ENCODE results near the gene GREB1. TPM values are rescaled to one million over a fixed set of nuclear protein-coding genes. Genes with fewer than 3 reads are reported as not detected.

The GREB1 gene
- total RNA-seq, 1 donor from 2014 or later: 0.42 TPM

DNA sequence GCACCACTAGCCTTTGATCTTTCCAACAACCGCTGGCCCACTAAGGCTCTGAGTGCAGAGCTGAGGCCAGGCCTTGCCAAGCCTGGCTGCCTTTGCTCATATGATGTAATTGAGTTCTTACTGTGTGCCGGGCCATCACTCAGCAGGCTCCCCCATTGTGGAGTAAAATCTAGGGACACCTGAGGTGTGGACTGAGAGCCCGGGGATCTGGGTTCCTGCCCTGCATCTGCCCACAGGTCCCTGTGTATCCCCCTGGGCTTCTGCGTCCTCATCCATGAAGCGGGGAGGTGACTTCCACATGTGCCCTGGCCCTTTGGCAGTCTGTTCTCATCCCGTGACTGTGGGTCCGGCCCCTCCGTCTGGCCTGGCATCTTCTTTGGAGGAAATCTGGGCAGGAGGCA, 33.8 kb downstream of the GREB1 start:
- ATAC-seq (ENCODE audit: low read depth) (no peak), DNase-seq (no peak)
- no peaks in the 10 kb centered on the region for H3K9me3 Mint-ChIP-seq
- ChIA-PET POLR2A (no interaction called here), CTCF (no interaction called here)
- no peak overlapping the region for H3K27ac Mint-ChIP-seq
- intact Hi-C loops (cut with micrococcal nuclease): no loop called here
- no peaks in the 10 kb centered on the region for H3K36me3 Mint-ChIP-seq (ENCODE audit: low read depth)
- H3K4me3 Mint-ChIP-seq: no peak overlapping the region
- H3K4me1 Mint-ChIP-seq: no peaks in the 10 kb centered on the region
- no peak for TF ChIP-seq CTCF (IDR thresholded peaks at IDR 0.05)
- H3K27me3 Mint-ChIP-seq: peaks cover 7% of the 10 kb centered on the region

- ATAC-seq (ENCODE audit: low read depth) (no peak), DNase-seq (no peak)
- H3K27ac Mint-ChIP-seq: no peak overlapping the region
- no peak overlapping the region for H3K4me3 Mint-ChIP-seq
- H3K27me3 Mint-ChIP-seq: peaks cover 7% of the 10 kb centered on the region
- POLR2A ChIA-PET: no interaction called here
- no peaks in the 10 kb centered on the region for H3K9me3 Mint-ChIP-seq
- TF ChIP-seq CTCF (IDR thresholded peaks at IDR 0.05): no peak
- H3K4me1 Mint-ChIP-seq: no peaks in the 10 kb centered on the region
- CTCF ChIA-PET: no interaction called here
- intact Hi-C loops (cut with micrococcal nuclease): no loop called here
- no peaks in the 10 kb centered on the region for H3K36me3 Mint-ChIP-seq (ENCODE audit: low read depth)
Observed at GRCh38 chr2:11568436-11568835, 34.6 kb downstream of the GREB1 start.

DNA sequence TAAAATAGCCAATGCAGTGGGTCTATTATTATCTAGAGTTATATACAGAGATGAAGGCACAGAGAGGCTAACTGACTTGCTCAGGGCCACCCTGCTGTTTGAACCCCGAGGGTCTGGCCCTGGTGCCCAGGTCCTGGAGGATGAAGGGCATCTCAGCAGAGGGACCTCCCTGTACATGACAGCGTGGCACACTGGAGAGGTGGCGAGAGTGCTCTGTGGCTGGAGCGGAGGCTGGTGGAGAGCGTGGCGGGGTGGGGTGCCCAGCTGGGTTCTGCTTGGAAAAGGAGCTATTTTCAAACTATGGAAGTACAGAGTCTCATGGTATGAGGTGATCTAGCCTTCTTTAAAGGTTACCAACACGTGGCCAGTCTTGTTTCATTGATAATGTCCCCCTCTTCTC, 35.8 kb downstream of the GREB1 start:
- no peak overlapping the region for H3K4me3 Mint-ChIP-seq
- intact Hi-C loops (cut with micrococcal nuclease): no loop called here
- CTCF ChIA-PET: no interaction called here
- H3K4me1 Mint-ChIP-seq: no peaks in the 10 kb centered on the region
- POLR2A ChIA-PET: no interaction called here
- H3K36me3 Mint-ChIP-seq (ENCODE audit: low read depth): no peaks in the 10 kb centered on the region
- no peaks in the 10 kb centered on the region for H3K9me3 Mint-ChIP-seq
- peaks cover 7% of the 10 kb centered on the region for H3K27me3 Mint-ChIP-seq
- H3K27ac Mint-ChIP-seq: no peak overlapping the region
- DNase-seq (no peak), ATAC-seq (ENCODE audit: low read depth) (no peak)
- no peak for TF ChIP-seq CTCF (IDR thresholded peaks at IDR 0.05)

DNA sequence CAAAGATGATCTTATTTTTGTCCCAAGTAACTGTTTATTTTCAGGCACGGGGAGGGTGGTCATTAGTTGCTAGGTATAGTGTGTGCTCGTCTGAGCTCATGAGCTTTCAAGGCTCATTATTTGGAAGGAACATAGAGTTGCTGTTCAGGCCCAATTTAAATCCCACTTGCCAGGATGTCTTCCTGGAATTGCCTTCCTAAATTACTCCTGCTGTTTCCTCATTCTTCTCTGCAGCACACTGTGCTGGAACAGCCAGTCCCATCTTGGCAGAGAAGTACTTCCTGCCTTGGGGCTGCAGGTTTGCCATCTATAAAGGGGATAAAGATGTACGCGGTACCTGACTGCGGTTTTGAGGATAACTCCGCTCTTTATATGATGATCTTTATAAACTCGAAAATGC, 37.3 kb downstream of the GREB1 start:
- intact Hi-C loops (cut with micrococcal nuclease): no loop called here
- no peak overlapping the region for H3K4me3 Mint-ChIP-seq
- no peaks in the 10 kb centered on the region for H3K9me3 Mint-ChIP-seq
- ChIA-PET CTCF (no interaction called here), POLR2A (no interaction called here)
- H3K4me1 Mint-ChIP-seq: no peaks in the 10 kb centered on the region
- TF ChIP-seq CTCF (IDR thresholded peaks at IDR 0.05): no peak
- H3K27me3 Mint-ChIP-seq: peaks cover 6% of the 10 kb centered on the region
- no peaks in the 10 kb centered on the region for H3K36me3 Mint-ChIP-seq (ENCODE audit: low read depth)
- DNase-seq (no peak), ATAC-seq (ENCODE audit: low read depth) (no peak)
- H3K27ac Mint-ChIP-seq: no peak overlapping the region

DNA sequence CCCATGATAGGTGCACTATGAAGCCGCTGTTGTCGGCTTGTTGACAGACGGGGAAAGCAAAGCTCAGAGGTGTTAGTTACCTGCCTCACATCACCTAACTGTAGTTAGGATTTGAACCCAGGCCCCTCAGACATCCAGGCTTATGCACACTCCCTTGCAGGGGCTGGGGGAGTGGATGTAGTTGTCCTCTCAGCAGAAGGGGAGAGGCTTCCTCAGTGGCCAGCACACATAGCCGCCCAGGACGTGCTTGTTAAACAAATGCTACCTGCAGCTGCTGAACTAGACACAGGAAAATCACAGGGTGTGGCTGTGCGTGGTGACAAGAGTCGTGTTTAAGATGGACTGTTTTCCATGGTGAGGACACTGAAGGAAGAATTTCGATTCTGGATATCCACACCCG, 39.2 kb downstream of the GREB1 start:
- POLR2A ChIA-PET: no interaction called here
- intact Hi-C loops (cut with micrococcal nuclease): no loop called here
- no peaks in the 10 kb centered on the region for H3K9me3 Mint-ChIP-seq
- ATAC-seq (ENCODE audit: low read depth) (no peak), DNase-seq (no peak)
- no peak overlapping the region for H3K4me3 Mint-ChIP-seq
- H3K27me3 Mint-ChIP-seq: peaks cover 5% of the 10 kb centered on the region
- CTCF ChIA-PET: no interaction called here
- no peaks in the 10 kb centered on the region for H3K4me1 Mint-ChIP-seq
- no peaks in the 10 kb centered on the region for H3K36me3 Mint-ChIP-seq (ENCODE audit: low read depth)
- no peak for TF ChIP-seq CTCF (IDR thresholded peaks at IDR 0.05)
- H3K27ac Mint-ChIP-seq: no peak overlapping the region
